Epithelial cell of esophagus (primary cell): ENCODE data around the gene UPP1.
A peak's percentile ranks its signal among the peaks of the same experiment; 100 is the strongest.

Experiments used
- DNase-seq: peaks from one replicate; pipeline ENCODE4 v3.0.0; 2010; ENCODE audit warnings: low read depth
- H3K4me3 ChIP-seq: 2 replicates; pipeline ENCODE4 v1.5.1; 2011; ENCODE audit warnings: mild to moderate bottlenecking, low read length, control low read depth
- CTCF ChIP-seq: IDR thresholded peaks from 2 replicates; pipeline ENCODE4 v1.5.1; 2011; ENCODE audit warnings: low read depth, mild to moderate bottlenecking, low read length, control low read depth, inconsistent platforms; ENCODE audit not compliant: insufficient read depth; ENCODE audit errors: missing control alignments

Gene UPP1

GRCh38 chr7:48109848-48110663, 21.0 kb downstream of the UPP1 start:
- no peak overlapping the region for H3K4me3 ChIP-seq
- DNase-seq = peak; percentile 79
- peak; percentile 99 for TF ChIP-seq CTCF

- no peak for TF ChIP-seq CTCF
- H3K4me3 ChIP-seq = no peak overlapping the region
- no peak for DNase-seq
These were observed 21.8 kb downstream of the UPP1 start for GRCh38 chr7:48110868-48111267.

- no peak for TF ChIP-seq CTCF
- no peak for DNase-seq
- no peak overlapping the region for H3K4me3 ChIP-seq
These were observed 22.5 kb downstream of the UPP1 start for GRCh38 chr7:48111596-48111995.

- DNase-seq = peak; percentile 63
- no peak overlapping the region for H3K4me3 ChIP-seq
- no peak for TF ChIP-seq CTCF
These were observed 23.5 kb downstream of the UPP1 start for GRCh38 chr7:48112401-48113165.

- TF ChIP-seq CTCF = no peak
- no peak overlapping the region for H3K4me3 ChIP-seq
- DNase-seq = no peak
These were observed 24.2 kb downstream of the UPP1 start for GRCh38 chr7:48113275-48113674.

- H3K4me3 ChIP-seq = no peak overlapping the region
- DNase-seq = peak; percentile 54
- TF ChIP-seq CTCF = no peak
These were observed 25.1 kb downstream of the UPP1 start for GRCh38 chr7:48114115-48114514.
